ENCODE results near the gene VIPAS39. TPM values are rescaled to one million over a fixed set of nuclear protein-coding genes. Genes with fewer than 3 reads are reported as not detected.

Gene VIPAS39
- total RNA-seq, 1 donor from 2014 or later, result 21.9 TPM

GRCh38 chr14:77478796-77479195 is 21.4 kb upstream of the VIPAS39 start:
- intact Hi-C loops (cut with DNase I), result no loop called here
- TF ChIP-seq POLR2A (IDR thresholded peaks at IDR 0.05) (no peak), CTCF (IDR thresholded peaks at IDR 0.05) (no peak), POLR2AphosphoS5 (IDR thresholded peaks at IDR 0.05; ENCODE audit: insufficient read depth in 1 of 2, low read depth in 1 of 2) (no peak)
- H3K27me3 ChIP-seq, result no peaks in the 10 kb centered on the region

GRCh38 chr14:77478029-77478428 is 20.6 kb upstream of the VIPAS39 start:
- no peak for DNase-seq (ENCODE audit: extremely low spot score in 2 of 2)
- Histone ChIP-seq H3K4me1 (no peaks in the 10 kb centered on the region), H3K9me3 (no peaks in the 10 kb centered on the region), H3K27me3 (no peaks in the 10 kb centered on the region), H3K27ac (no peak overlapping the region), H3K36me3 (no peaks in the 10 kb centered on the region), H3K4me3 (no peak overlapping the region)
- TF ChIP-seq POLR2A (IDR thresholded peaks at IDR 0.05) (no peak), CTCF (IDR thresholded peaks at IDR 0.05) (no peak), POLR2AphosphoS5 (IDR thresholded peaks at IDR 0.05; ENCODE audit: insufficient read depth in 1 of 2, low read depth in 1 of 2) (no peak)
- intact Hi-C loops (cut with DNase I), result no loop called here

More at GRCh38 chr14:77478796-77479195, 21.4 kb upstream of the VIPAS39 start:
- H3K27ac ChIP-seq, result no peak overlapping the region
- DNase-seq (ENCODE audit: extremely low spot score in 2 of 2), result no peak
- H3K36me3 ChIP-seq, result no peaks in the 10 kb centered on the region
- no peaks in the 10 kb centered on the region for H3K9me3 ChIP-seq
- H3K4me1 ChIP-seq, result no peaks in the 10 kb centered on the region
- H3K4me3 ChIP-seq, result no peak overlapping the region

- DNase-seq (ENCODE audit: extremely low spot score in 2 of 2), result no peak
- no peak for TF ChIP-seq POLR2A (IDR thresholded peaks at IDR 0.05)
- TF ChIP-seq POLR2AphosphoS5 (IDR thresholded peaks at IDR 0.05; ENCODE audit: insufficient read depth in 1 of 2, low read depth in 1 of 2), result no peak
- TF ChIP-seq CTCF (IDR thresholded peaks at IDR 0.05), result no peak
- intact Hi-C loops (cut with DNase I), result no loop called here
- Histone ChIP-seq H3K36me3 (no peaks in the 10 kb centered on the region), H3K4me3 (no peak overlapping the region), H3K4me1 (no peaks in the 10 kb centered on the region), H3K27me3 (no peaks in the 10 kb centered on the region), H3K9me3 (no peaks in the 10 kb centered on the region), H3K27ac (no peak overlapping the region)
Observed at GRCh38 chr14:77475432-77476115, 18.2 kb upstream of the VIPAS39 start.

- TF ChIP-seq POLR2AphosphoS5 (IDR thresholded peaks at IDR 0.05; ENCODE audit: insufficient read depth in 1 of 2, low read depth in 1 of 2), result no peak
- no peak for TF ChIP-seq POLR2A (IDR thresholded peaks at IDR 0.05)
- TF ChIP-seq CTCF (IDR thresholded peaks at IDR 0.05), result no peak
- H3K4me1 ChIP-seq, result no peaks in the 10 kb centered on the region
- DNase-seq (ENCODE audit: extremely low spot score in 2 of 2), result no peak
Observed at GRCh38 chr14:77474479-77475177, 17.2 kb upstream of the VIPAS39 start.

GRCh38 chr14:77473921-77474320 is 16.5 kb upstream of the VIPAS39 start:
- Histone ChIP-seq H3K4me3 (no peak overlapping the region), H3K4me1 (no peaks in the 10 kb centered on the region), H3K27me3 (no peaks in the 10 kb centered on the region), H3K27ac (no peak overlapping the region), H3K9me3 (no peaks in the 10 kb centered on the region), H3K36me3 (peaks cover 0 to 10% of the 10 kb centered on the region in 2 donors)
- no peak for DNase-seq (ENCODE audit: extremely low spot score in 2 of 2)
- intact Hi-C loops (cut with DNase I), result no loop called here
- TF ChIP-seq POLR2AphosphoS5 (IDR thresholded peaks at IDR 0.05; ENCODE audit: insufficient read depth in 1 of 2, low read depth in 1 of 2), result no peak
- TF ChIP-seq CTCF (IDR thresholded peaks at IDR 0.05), result no peak
- no peak for TF ChIP-seq POLR2A (IDR thresholded peaks at IDR 0.05)

More at GRCh38 chr14:77474479-77475177, 17.2 kb upstream of the VIPAS39 start:
- Histone ChIP-seq H3K36me3 (peaks cover 0 to 3% of the 10 kb centered on the region in 2 donors), H3K4me3 (no peak overlapping the region), H3K27me3 (no peaks in the 10 kb centered on the region), H3K9me3 (no peaks in the 10 kb centered on the region), H3K27ac (no peak overlapping the region)
- intact Hi-C loops (cut with DNase I), result no loop called here
